NCI-H1417 (cell line): ENCODE data around the gene RNPC3.

Experiments
- DNase-seq, 3 experiments: peaks; one replicate each; lab custom pipeline; 2025; lab: John Stamatoyannopoulos, UW

Gene RNPC3

GRCh38 chr1:103525607-103526507 lies at the start of gene RNPC3:
Gene RNPC3, plus strand, starts transcription at chr1:103525699. Its CDS starts 372 bp downstream, at chr1:103526071.
- peak; percentile 85 to 95 (median 95) for DNase-seq

- no peak for DNase-seq
Observed at GRCh38 chr1:103477101-103477500, 48.4 kb upstream of the RNPC3 start.

GRCh38 chr1:103489935-103490334 lies 35.6 kb upstream of the RNPC3 start:
- no peak for DNase-seq

GRCh38 chr1:103492003-103492625 lies 33.4 kb upstream of the RNPC3 start:
- DNase-seq = no peak

- no peak for DNase-seq
Observed at GRCh38 chr1:103496014-103496635, 29.4 kb upstream of the RNPC3 start.

- no peak for DNase-seq
Observed at GRCh38 chr1:103497404-103497803, 28.1 kb upstream of the RNPC3 start.

GRCh38 chr1:103509250-103509649 lies 16.2 kb upstream of the RNPC3 start:
- DNase-seq = no peak

- DNase-seq = no peak
Observed at GRCh38 chr1:103513711-103514110, 11.8 kb upstream of the RNPC3 start.

- peak; percentile 3 to 74 (median 19) for DNase-seq
Observed at GRCh38 chr1:103514920-103515503, 10.5 kb upstream of the RNPC3 start.

GRCh38 chr1:103516283-103516682 lies 9.2 kb upstream of the RNPC3 start:
- DNase-seq = no peak

- no peak for DNase-seq
Observed at GRCh38 chr1:103516693-103517092, 8.8 kb upstream of the RNPC3 start.

- no peak for DNase-seq
Observed at GRCh38 chr1:103517380-103518047, 8.0 kb upstream of the RNPC3 start.

- DNase-seq = no peak
Observed at GRCh38 chr1:103520822-103521221, 4.7 kb upstream of the RNPC3 start.

GRCh38 chr1:103523346-103523745 lies 2.2 kb upstream of the RNPC3 start:
- no peak for DNase-seq

- DNase-seq = peak; percentile 55 to 74 (median 59)
Observed at GRCh38 chr1:103525114-103525606, 339 bp upstream of the RNPC3 start.

GRCh38 chr1:103527331-103527730 lies 1.8 kb downstream of the RNPC3 start:
- no peak for DNase-seq

GRCh38 chr1:103529746-103530145 lies 4.2 kb downstream of the RNPC3 start:
- DNase-seq = no peak

GRCh38 chr1:103538226-103538625 lies 12.7 kb downstream of the RNPC3 start:
- DNase-seq = no peak

GRCh38 chr1:103541431-103541830 lies 15.9 kb downstream of the RNPC3 start:
- no peak for DNase-seq

GRCh38 chr1:103546496-103546895 lies 21.0 kb downstream of the RNPC3 start:
- DNase-seq = no peak

GRCh38 chr1:103547840-103548239 lies 22.3 kb downstream of the RNPC3 start:
- no peak for DNase-seq

GRCh38 chr1:103560427-103560826 lies 34.9 kb downstream of the RNPC3 start:
- DNase-seq = no peak
